Breast epithelium (tissue), 3 donors: ENCODE results near the gene BTN2A1.

Experiments
- POLR2A ChIP-seq: fragments of 450-650 bp; IDR thresholded peaks from one replicate; pipeline ENCODE4 v1.6.1; 2016; ENCODE audit warnings: antibody characterized with exemption, mild to moderate bottlenecking, moderate library complexity
- POLR2AphosphoS5 ChIP-seq, 3 donors: sonication (generic); formaldehyde crosslinking; IDR thresholded peaks; one replicate each; pipeline ENCODE4 v1.6.1; 2017; ENCODE audit warnings: antibody characterized with exemption in 3 of 3
- TF ChIP-seq, protein P1 (sequence below), 3 donors: fragments of 450-650 bp; IDR thresholded peaks; one replicate each; pipeline ENCODE4 v1.5.1; 2016 to 2017; ENCODE audit warnings: antibody characterized with exemption in 3 of 3, mild to moderate bottlenecking in 3 of 3, moderate library complexity in 3 of 3

DNA sequence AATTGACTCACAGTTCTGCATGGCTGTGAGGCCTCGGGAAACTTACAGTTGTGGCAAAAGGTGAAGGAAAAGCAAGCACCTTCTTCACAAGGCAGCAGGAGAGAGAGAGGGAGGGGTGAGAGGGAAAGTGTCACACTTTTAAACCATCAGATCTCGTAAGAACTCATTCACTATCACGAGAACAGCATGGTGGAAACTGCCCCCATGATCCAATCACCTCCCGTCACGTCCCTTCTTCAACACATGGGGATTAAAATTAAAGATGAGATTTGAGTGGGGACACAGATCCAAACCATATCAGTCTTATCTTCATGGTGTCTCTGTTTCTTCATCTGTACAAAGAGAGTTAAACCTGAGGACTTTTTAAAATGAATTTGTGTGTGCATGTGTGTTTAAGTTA is 28.6 kb downstream of the BTN2A1 start:
- TF ChIP-seq, protein P1, sequence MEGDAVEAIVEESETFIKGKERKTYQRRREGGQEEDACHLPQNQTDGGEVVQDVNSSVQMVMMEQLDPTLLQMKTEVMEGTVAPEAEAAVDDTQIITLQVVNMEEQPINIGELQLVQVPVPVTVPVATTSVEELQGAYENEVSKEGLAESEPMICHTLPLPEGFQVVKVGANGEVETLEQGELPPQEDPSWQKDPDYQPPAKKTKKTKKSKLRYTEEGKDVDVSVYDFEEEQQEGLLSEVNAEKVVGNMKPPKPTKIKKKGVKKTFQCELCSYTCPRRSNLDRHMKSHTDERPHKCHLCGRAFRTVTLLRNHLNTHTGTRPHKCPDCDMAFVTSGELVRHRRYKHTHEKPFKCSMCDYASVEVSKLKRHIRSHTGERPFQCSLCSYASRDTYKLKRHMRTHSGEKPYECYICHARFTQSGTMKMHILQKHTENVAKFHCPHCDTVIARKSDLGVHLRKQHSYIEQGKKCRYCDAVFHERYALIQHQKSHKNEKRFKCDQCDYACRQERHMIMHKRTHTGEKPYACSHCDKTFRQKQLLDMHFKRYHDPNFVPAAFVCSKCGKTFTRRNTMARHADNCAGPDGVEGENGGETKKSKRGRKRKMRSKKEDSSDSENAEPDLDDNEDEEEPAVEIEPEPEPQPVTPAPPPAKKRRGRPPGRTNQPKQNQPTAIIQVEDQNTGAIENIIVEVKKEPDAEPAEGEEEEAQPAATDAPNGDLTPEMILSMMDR (IDR thresholded peaks at IDR 0.05) = no peak
- TF ChIP-seq POLR2A (no peak), POLR2AphosphoS5 (IDR thresholded peaks at IDR 0.05) (no peak)
